B cell (primary cell): ENCODE data around the gene PLBD1.

Experiments used
- EZH2 ChIP-seq: IDR thresholded peaks from 2 replicates; pipeline ENCODE4 v1.6.1; 2012; ENCODE audit warnings: borderline replicate concordance, low read depth, mild to moderate bottlenecking, moderate library complexity, low read length; ENCODE audit not compliant: insufficient read depth, poor library complexity, severe bottlenecking
- TF ChIP-seq, protein P1 (sequence below): fragments of 200-600 bp; IDR thresholded peaks from one replicate; pipeline ENCODE4 v1.8.0; 2022; ENCODE audit warnings: antibody characterized with exemption, mild to moderate bottlenecking

DNA sequence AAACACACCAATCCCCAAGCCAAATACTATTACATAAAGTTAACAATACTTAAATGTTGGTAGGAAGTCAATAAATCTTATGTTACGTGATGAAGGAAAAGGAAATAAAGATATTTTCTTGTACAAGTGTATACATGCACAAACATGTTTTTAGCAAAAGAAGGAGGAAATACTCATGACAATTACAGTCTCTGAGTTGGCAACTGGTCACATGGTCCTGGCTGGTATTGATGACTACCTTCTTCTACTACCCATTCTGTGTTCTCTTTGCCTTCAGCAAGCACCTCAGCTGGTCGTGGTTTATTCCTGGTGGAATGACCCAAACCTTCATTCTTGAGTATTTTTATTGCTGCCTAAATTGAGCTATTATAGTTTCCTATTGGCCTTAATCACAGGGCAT is 84.8 kb downstream of the PLBD1 start:
- TF ChIP-seq, protein P1, sequence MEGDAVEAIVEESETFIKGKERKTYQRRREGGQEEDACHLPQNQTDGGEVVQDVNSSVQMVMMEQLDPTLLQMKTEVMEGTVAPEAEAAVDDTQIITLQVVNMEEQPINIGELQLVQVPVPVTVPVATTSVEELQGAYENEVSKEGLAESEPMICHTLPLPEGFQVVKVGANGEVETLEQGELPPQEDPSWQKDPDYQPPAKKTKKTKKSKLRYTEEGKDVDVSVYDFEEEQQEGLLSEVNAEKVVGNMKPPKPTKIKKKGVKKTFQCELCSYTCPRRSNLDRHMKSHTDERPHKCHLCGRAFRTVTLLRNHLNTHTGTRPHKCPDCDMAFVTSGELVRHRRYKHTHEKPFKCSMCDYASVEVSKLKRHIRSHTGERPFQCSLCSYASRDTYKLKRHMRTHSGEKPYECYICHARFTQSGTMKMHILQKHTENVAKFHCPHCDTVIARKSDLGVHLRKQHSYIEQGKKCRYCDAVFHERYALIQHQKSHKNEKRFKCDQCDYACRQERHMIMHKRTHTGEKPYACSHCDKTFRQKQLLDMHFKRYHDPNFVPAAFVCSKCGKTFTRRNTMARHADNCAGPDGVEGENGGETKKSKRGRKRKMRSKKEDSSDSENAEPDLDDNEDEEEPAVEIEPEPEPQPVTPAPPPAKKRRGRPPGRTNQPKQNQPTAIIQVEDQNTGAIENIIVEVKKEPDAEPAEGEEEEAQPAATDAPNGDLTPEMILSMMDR = no peak
- no peak for TF ChIP-seq EZH2
